B cell (primary cell): ENCODE results near the gene PTPN21. TPM values are rescaled to one million over a fixed set of nuclear protein-coding genes. Genes with fewer than 3 reads are reported as not detected.

ENCODE experiments used
- ATAC-seq: fragments of 200-7000 bp; cut with Tn5 transposase; one replicate; pipeline ENCODE4 v1.10.0; 2021; ENCODE audit warnings: low read depth, mild to moderate bottlenecking, moderate number of reproducible peaks, moderate library complexity
- CTCF ChIA-PET: fragments of 350-600 bp; sonication (Branson Sonifier 250); formaldehyde crosslinking; loops from one replicate; lab custom pipeline; 2021; ENCODE audit warnings: antibody characterized with exemption, inconsistent platforms; lab: Charles Lee
- POLR2A ChIA-PET: fragments of 350-600 bp; sonication (Branson Sonifier 250); formaldehyde crosslinking; loops from one replicate; lab custom pipeline; 2021; ENCODE audit warnings: antibody characterized with exemption; lab: Charles Lee
- DNase-seq: peaks from one replicate; pipeline ENCODE4 v3.0.0; 2013
- H2AFZ ChIP-seq: 2 replicates; pipeline ENCODE4 v1.6.1; 2012; ENCODE audit warnings: mild to moderate bottlenecking, low read depth, low read length; ENCODE audit not compliant: insufficient read depth, poor library complexity, severe bottlenecking
- H3K27ac ChIP-seq, 2 donors: 1 replicate in 1 of 2; 2 replicates in 1 of 2; pipeline ENCODE4 v1.5.1; 2012 to 2013; ENCODE audit warnings: low read length in 2 of 2, mild to moderate bottlenecking in 2 of 2, moderate library complexity in 1 of 2
- H3K27me3 ChIP-seq, 4 experiments: fragments of 200-600 bp in 1 of 4; sonication (generic) in 1 of 4; replicated peaks in 1 of 4; 1 replicate in 2 of 4; 2 replicates in 2 of 4; pipeline versions ENCODE4 v1.6.1 to v1.7.0; 2013 to 2016; ENCODE audit warnings: low read length in 3 of 4, mild to moderate bottlenecking in 2 of 4, mixed read lengths in 1 of 4, moderate library complexity in 1 of 4; ENCODE audit not compliant: insufficient read depth in 4 of 4, control insufficient read depth in 3 of 4; ENCODE audit errors: control extremely low read depth in 1 of 4
- H3K36me3 ChIP-seq, 2 experiments: replicated peaks in 1 of 2; 1 replicate in 1 of 2; 2 replicates in 1 of 2; pipeline versions ENCODE4 v1.6.1 to v1.7.1; 2013; ENCODE audit warnings: low read length in 1 of 2; ENCODE audit not compliant: insufficient read depth in 2 of 2, control insufficient read depth in 1 of 2; ENCODE audit errors: control extremely low read depth in 1 of 2, extremely low read depth in 1 of 2
- H3K4me1 ChIP-seq, 2 donors: fragments of 200-600 bp in 1 of 2; sonication (generic) in 1 of 2; 1 replicate in 1 of 2; 2 replicates in 1 of 2; pipeline versions ENCODE4 v1.5.1 to v1.6.1; 2013 to 2017; ENCODE audit warnings: low read length in 2 of 2; ENCODE audit not compliant: control insufficient read depth in 2 of 2, insufficient read depth in 2 of 2
- H3K4me2 ChIP-seq: replicated peaks from 2 replicates; pipeline ENCODE3; 2012; ENCODE audit warnings: mild to moderate bottlenecking, low read depth, low read length; ENCODE audit not compliant: poor library complexity, severe bottlenecking
- H3K4me3 ChIP-seq, 5 experiments: fragments of 200-600 bp in 1 of 5; sonication (generic) in 1 of 5; 1 replicate in 3 of 5; 2 replicates in 2 of 5; pipeline versions ENCODE4 v1.5.1 to v1.7.0; 2011 to 2016; ENCODE audit warnings: low read length in 4 of 5, mild to moderate bottlenecking in 4 of 5, low read depth in 2 of 5, control low read depth in 1 of 5, moderate library complexity in 1 of 5; ENCODE audit not compliant: insufficient read depth in 1 of 5; ENCODE audit errors: control extremely low read depth in 1 of 5, extremely low read depth in 1 of 5
- H3K79me2 ChIP-seq: fragments of 200-600 bp; sonication (generic); one replicate; pipeline ENCODE4 v1.6.0; 2016; ENCODE audit warnings: low read length; ENCODE audit not compliant: control insufficient read depth, insufficient read depth
- H3K9ac ChIP-seq: fragments of 200-600 bp; sonication (generic); 2 replicates; pipeline ENCODE4 v1.6.1; 2017; ENCODE audit warnings: mild to moderate bottlenecking, low read length, moderate library complexity
- H3K9me3 ChIP-seq, 3 donors: one replicate each; pipeline versions ENCODE4 v1.6.1 to v1.7.1; 2013; ENCODE audit warnings: low read length in 2 of 3; ENCODE audit not compliant: control insufficient read depth in 2 of 3, insufficient read depth in 1 of 3; ENCODE audit errors: control extremely low read depth in 1 of 3
- H4K20me1 ChIP-seq: 2 replicates; pipeline ENCODE4 v1.6.0; 2012; ENCODE audit warnings: mild to moderate bottlenecking, low read length; ENCODE audit not compliant: insufficient read depth, control insufficient read depth, poor library complexity, severe bottlenecking
- H3K27ac Mint-ChIP-seq: one replicate; pipeline ENCODE4 v1.8.0; 2021; ENCODE audit warnings: mixed read lengths
- H3K27me3 Mint-ChIP-seq: one replicate; pipeline ENCODE4 v1.8.0; 2021; ENCODE audit warnings: mixed read lengths
- H3K4me1 Mint-ChIP-seq: one replicate; pipeline ENCODE4 v1.8.0; 2021; ENCODE audit warnings: mixed read lengths
- H3K4me3 Mint-ChIP-seq: one replicate; pipeline ENCODE4 v1.8.0; 2021; ENCODE audit warnings: mixed read lengths
- H3K9me3 Mint-ChIP-seq: one replicate; pipeline ENCODE4 v1.8.0; 2022; ENCODE audit warnings: mixed read lengths; ENCODE audit not compliant: insufficient read depth
- EZH2 ChIP-seq: IDR thresholded peaks from 2 replicates; pipeline ENCODE4 v1.6.1; 2012; ENCODE audit warnings: borderline replicate concordance, low read depth, mild to moderate bottlenecking, moderate library complexity, low read length; ENCODE audit not compliant: insufficient read depth, poor library complexity, severe bottlenecking
- WGBS: methylation state at CpG from one replicate; pipeline ENCODE4 v1.1.5; 2013; ENCODE audit warnings: missing lambda C conversion rate; ENCODE audit not compliant: insufficient coverage; 5-methylcytosine and 5-hydroxymethylcytosine counted together
- intact Hi-C: fragments of 100-400 bp; cut with micrococcal nuclease; formaldehyde crosslinking; loops from one replicate; pipeline ENCODE4 v1.10.0; 2022
- polyA plus RNA-seq: library from polyadenylated mRNA; depleted of rRNA; stranded (reverse); fragments of >200 nt; gene quantifications from 2 replicates; pipeline ENCODE4 v1.2.3, GENCODE V29; 2012
- total RNA-seq, 2 donors: library from RNA; stranded (reverse); fragments of 120-200 nt in 1 of 2; gene quantifications; 1 replicate in 1 of 2; 2 replicates in 1 of 2; pipeline versions ENCODE4 v1.2.3 to v1.2.4, GENCODE V29; 2013 to 2022
- TF ChIP-seq, protein P1 (sequence below): fragments of 200-600 bp; IDR thresholded peaks from one replicate; pipeline ENCODE4 v1.8.0; 2022; ENCODE audit warnings: antibody characterized with exemption, mild to moderate bottlenecking

PTPN21 gene
- total and polyA plus RNA-seq, 2 donors (not counting 1 experiment from before 2014, with no cell fraction given): not detected

DNA sequence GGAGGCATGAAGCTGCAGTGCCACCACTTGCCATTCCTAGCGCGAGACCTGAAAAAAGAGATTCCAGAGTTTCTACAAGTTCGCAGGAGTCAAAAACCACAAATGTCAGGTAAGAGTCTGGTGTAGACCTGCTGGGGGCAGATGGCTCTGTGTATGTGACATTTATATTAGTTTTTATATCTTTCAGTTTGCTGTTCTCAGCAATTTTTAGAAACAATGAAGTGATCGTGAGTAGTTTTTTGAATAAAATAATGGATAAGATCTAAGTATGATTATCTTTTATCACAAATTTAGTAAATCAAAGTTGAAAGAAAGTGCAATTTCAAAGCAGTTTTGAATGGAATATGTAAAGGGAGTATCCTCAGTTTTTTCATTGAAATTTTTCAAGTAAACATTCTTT lies 17.3 kb upstream of the PTPN21 start:
- H3K27me3 ChIP-seq: no peaks in the 10 kb centered on the region
- CTCF ChIA-PET: no interaction called here
- POLR2A ChIA-PET: no interaction called here
- no peak overlapping the region for H3K27ac ChIP-seq
- no peak overlapping the region for H2AFZ ChIP-seq
- peaks cover 17 to 73% of the 10 kb centered on the region in 2 experiments for H3K36me3 ChIP-seq
- peaks cover 3 to 8% (median 6%) of the 10 kb centered on the region in 3 donors for H3K9me3 ChIP-seq
- intact Hi-C loops: no loop called here
- Mint-ChIP-seq H3K9me3 (no peaks in the 10 kb centered on the region), H3K4me1 (no peaks in the 10 kb centered on the region), H3K27ac (no peak overlapping the region), H3K4me3 (no peak overlapping the region), H3K27me3 (no peaks in the 10 kb centered on the region)
- DNase-seq: no peak
- TF ChIP-seq, protein P1, sequence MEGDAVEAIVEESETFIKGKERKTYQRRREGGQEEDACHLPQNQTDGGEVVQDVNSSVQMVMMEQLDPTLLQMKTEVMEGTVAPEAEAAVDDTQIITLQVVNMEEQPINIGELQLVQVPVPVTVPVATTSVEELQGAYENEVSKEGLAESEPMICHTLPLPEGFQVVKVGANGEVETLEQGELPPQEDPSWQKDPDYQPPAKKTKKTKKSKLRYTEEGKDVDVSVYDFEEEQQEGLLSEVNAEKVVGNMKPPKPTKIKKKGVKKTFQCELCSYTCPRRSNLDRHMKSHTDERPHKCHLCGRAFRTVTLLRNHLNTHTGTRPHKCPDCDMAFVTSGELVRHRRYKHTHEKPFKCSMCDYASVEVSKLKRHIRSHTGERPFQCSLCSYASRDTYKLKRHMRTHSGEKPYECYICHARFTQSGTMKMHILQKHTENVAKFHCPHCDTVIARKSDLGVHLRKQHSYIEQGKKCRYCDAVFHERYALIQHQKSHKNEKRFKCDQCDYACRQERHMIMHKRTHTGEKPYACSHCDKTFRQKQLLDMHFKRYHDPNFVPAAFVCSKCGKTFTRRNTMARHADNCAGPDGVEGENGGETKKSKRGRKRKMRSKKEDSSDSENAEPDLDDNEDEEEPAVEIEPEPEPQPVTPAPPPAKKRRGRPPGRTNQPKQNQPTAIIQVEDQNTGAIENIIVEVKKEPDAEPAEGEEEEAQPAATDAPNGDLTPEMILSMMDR: no peak
- TF ChIP-seq EZH2: no peak
- H3K9ac ChIP-seq: no peak overlapping the region
- H3K4me2 ChIP-seq: no peak overlapping the region
- H3K4me1 ChIP-seq: no peaks in the 10 kb centered on the region
- no peaks in the 10 kb centered on the region for H4K20me1 ChIP-seq
- ATAC-seq: no peak
- H3K4me3 ChIP-seq: no peak overlapping the region
- H3K79me2 ChIP-seq: no peaks in the 10 kb centered on the region
- WGBS: 92% methylated on average over 2 of the region's 4 CpGs

DNA sequence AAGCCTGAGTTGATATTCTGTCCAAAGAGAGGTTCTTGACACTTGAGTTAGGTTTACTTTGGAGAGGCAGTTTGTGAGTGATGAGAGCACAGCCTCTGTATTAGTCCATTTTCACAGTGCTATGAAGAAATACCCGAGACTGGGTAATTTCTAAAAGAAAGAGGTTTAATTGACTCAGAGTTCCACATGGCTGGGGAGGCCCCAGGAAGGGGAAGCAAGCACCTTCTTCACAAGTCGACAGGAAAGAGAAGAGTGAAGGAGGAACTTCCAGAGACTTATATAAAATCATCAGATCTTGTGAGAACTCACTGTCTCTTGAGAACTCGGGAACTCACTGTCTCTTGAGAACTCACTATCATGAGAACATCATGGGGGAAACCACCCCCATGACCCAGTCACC lies 13.4 kb upstream of the PTPN21 start:
- Mint-ChIP-seq H3K27me3 (no peaks in the 10 kb centered on the region), H3K4me1 (peaks cover 9% of the 10 kb centered on the region), H3K9me3 (no peaks in the 10 kb centered on the region), H3K27ac (no peak overlapping the region), H3K4me3 (no peak overlapping the region)
- ATAC-seq: no peak
- WGBS: 89% methylated on average over 1 of the region's 3 CpGs
- no peak overlapping the region for H3K4me2 ChIP-seq
- no peak overlapping the region for H3K27ac ChIP-seq
- H3K27me3 ChIP-seq: no peaks in the 10 kb centered on the region
- no peak overlapping the region for H3K4me3 ChIP-seq
- H3K9me3 ChIP-seq: peaks cover 3 to 8% (median 6%) of the 10 kb centered on the region in 3 donors
- no peak for TF ChIP-seq EZH2
- TF ChIP-seq, protein P1: no peak
- ChIA-PET CTCF (no interaction called here), POLR2A (no interaction called here)
- peaks cover 15% of the 10 kb centered on the region for H3K79me2 ChIP-seq
- intact Hi-C loops: loop anchor here (10.0 kb wide), 1 partner anchor 183 kb away; the partner anchor contains the start of gene SPATA7
- no peaks in the 10 kb centered on the region for H4K20me1 ChIP-seq
- H3K4me1 ChIP-seq: peaks cover 6 to 9% of the 10 kb centered on the region in 2 donors
- DNase-seq: no peak
- no peak overlapping the region for H2AFZ ChIP-seq
- H3K36me3 ChIP-seq: peaks cover 13 to 41% of the 10 kb centered on the region in 2 experiments
- no peak overlapping the region for H3K9ac ChIP-seq
